Suprapubic skin (tissue), 4 donors: ENCODE results near the gene IGFBP5.

Experiments used
- CTCF ChIP-seq, 2 donors: fragments of 200-600 bp in 1 of 2; fragments of 450-650 bp in 1 of 2; sonication (generic) in 1 of 2; IDR thresholded peaks; one replicate each; pipeline ENCODE4 v1.5.1; 2016 to 2019; ENCODE audit warnings: antibody characterized with exemption in 2 of 2, mild to moderate bottlenecking in 1 of 2, moderate library complexity in 1 of 2
- POLR2A ChIP-seq, 2 donors: fragments of 450-650 bp; IDR thresholded peaks; one replicate each; pipeline ENCODE4 v1.6.1; 2017; ENCODE audit warnings: antibody characterized with exemption in 2 of 2, mild to moderate bottlenecking in 2 of 2, moderate library complexity in 2 of 2
- POLR2AphosphoS5 ChIP-seq, 3 donors: sonication (generic); formaldehyde crosslinking; IDR thresholded peaks; one replicate each; pipeline ENCODE4 v1.6.1; 2017; ENCODE audit warnings: antibody characterized with exemption in 3 of 3

GRCh38 chr2:216636551-216637450 lies 58.5 kb downstream of the IGFBP5 start:
- TF ChIP-seq CTCF (IDR thresholded peaks at IDR 0.05) (no peak), POLR2A (IDR thresholded peaks at IDR 0.05) (no peak), POLR2AphosphoS5 (IDR thresholded peaks at IDR 0.05) (no peak)
